CD4-positive, alpha-beta T cell treated with Interleukin-15 for 1 hour (primary cell): ENCODE measurements around the gene ZAR1L.

Experiments
- DNase-seq: peaks from one replicate; pipeline ENCODE4 v3.0.0-alpha.2; 2020

ZAR1L gene

DNA sequence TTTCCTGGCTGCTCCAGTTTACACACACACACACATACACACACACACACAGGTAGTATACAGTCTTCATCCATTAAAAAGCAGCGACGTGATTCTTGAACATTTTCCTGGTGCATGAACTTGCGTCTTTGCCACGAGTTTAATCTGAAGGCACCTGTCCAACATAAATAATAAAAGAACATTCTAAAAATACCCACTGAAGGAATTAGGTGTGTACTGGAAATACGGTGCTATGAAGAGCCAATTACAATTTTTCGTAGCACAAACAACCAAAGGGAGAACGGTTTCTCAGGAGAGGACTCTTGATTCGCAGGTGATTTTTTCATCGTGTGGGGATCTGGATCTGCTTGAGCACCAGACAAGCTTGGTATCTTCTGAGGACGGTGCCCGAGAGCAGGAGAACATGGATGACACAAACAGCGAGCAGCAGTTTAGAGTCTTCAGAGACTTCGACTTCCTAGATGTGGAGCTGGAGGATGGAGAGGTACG, 61.2 kb downstream of the ZAR1L start:
- DNase-seq, result no peak
